Activated CD8-positive, alpha-beta memory T cell treated with anti-CD3 and anti-CD28 coated beads, Interleukin-2, amount 10 ng/mL, durations not matched to agents 7 days and 5 days (primary cell): ENCODE measurements around the gene ERN1. TPM values are rescaled to one million over a fixed set of nuclear protein-coding genes. Genes with fewer than 3 reads are reported as not detected.

Experiments
- ATAC-seq: fragments of 150-1000 bp; cut with Tn5 transposase; one replicate; pipeline ENCODE4 v1.10.0; 2021; ENCODE audit warnings: moderate library complexity
- CTCF ChIA-PET: fragments of 350-600 bp; sonication (Branson Sonifier 250); formaldehyde crosslinking; loops from one replicate; lab custom pipeline; 2021; ENCODE audit warnings: antibody characterized with exemption; lab: Charles Lee
- DNase-seq: peaks from one replicate; pipeline ENCODE4 v3.0.0-alpha.2; 2020
- H3K27ac Mint-ChIP-seq: one replicate; pipeline ENCODE4 v1.8.0; 2021; ENCODE audit warnings: mild to moderate bottlenecking, mixed read lengths
- H3K27me3 Mint-ChIP-seq: one replicate; pipeline ENCODE4 v1.8.0; 2021; ENCODE audit warnings: mixed read lengths
- H3K36me3 Mint-ChIP-seq: one replicate; pipeline ENCODE4 v1.8.0; 2021; ENCODE audit warnings: mild to moderate bottlenecking, mixed read lengths
- H3K4me1 Mint-ChIP-seq: one replicate; pipeline ENCODE4 v1.8.0; 2021; ENCODE audit warnings: mixed read lengths
- H3K4me3 Mint-ChIP-seq: one replicate; pipeline ENCODE4 v1.8.0; 2021; ENCODE audit warnings: mild to moderate bottlenecking, moderate library complexity, mixed read lengths
- H3K9me3 Mint-ChIP-seq: one replicate; pipeline ENCODE4 v1.8.0; 2022; ENCODE audit warnings: low read depth, mixed read lengths
- total RNA-seq, 2 experiments: library from RNA; stranded (reverse); gene quantifications; one replicate each; pipeline ENCODE4 v1.2.3, GENCODE V29; 2021

Gene ERN1
- total RNA-seq, 2 experiments from 2014 or later = 21.7 to 22.9 TPM

DNA sequence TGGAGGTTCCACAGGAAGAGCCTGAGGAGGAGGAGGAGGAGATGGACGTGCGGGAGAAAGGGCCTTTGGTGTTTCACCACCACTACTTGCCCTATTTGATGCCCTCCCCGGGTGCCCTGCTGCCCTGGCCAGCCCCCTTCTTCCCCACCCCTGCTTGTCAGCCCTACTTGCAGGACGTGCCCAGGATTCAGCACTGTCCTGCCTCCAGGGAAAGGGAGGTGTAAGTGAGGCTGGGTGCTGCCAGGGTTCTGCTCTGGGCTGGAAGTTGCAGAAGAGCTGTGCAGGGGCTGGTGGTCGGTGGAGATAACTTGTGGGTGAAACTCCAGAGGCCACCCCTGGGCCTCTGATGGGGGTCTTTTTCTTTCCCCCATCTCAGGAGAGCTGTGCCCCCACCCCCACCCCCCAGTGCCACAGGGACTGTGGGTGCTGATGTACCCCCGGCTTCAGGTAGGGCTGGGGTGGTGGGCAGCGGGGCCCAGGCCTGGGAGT lies 128.8 kb downstream of the ERN1 start:
- Mint-ChIP-seq H3K4me3 (no peak overlapping the region), H3K4me1 (peaks cover 22% of the 10 kb centered on the region), H3K27me3 (peaks cover 2% of the 10 kb centered on the region), H3K36me3 (peaks cover 3% of the 10 kb centered on the region), H3K9me3 (no peaks in the 10 kb centered on the region), H3K27ac (no peak overlapping the region)
- CTCF ChIA-PET = interaction anchor here (0.8 to 1.3 kb wide), 2 partner anchors 9 to 22 kb away, joined by 3 read pairs; no protein-coding TSS in a partner anchor
- DNase-seq (no peak), ATAC-seq (no peak)

DNA sequence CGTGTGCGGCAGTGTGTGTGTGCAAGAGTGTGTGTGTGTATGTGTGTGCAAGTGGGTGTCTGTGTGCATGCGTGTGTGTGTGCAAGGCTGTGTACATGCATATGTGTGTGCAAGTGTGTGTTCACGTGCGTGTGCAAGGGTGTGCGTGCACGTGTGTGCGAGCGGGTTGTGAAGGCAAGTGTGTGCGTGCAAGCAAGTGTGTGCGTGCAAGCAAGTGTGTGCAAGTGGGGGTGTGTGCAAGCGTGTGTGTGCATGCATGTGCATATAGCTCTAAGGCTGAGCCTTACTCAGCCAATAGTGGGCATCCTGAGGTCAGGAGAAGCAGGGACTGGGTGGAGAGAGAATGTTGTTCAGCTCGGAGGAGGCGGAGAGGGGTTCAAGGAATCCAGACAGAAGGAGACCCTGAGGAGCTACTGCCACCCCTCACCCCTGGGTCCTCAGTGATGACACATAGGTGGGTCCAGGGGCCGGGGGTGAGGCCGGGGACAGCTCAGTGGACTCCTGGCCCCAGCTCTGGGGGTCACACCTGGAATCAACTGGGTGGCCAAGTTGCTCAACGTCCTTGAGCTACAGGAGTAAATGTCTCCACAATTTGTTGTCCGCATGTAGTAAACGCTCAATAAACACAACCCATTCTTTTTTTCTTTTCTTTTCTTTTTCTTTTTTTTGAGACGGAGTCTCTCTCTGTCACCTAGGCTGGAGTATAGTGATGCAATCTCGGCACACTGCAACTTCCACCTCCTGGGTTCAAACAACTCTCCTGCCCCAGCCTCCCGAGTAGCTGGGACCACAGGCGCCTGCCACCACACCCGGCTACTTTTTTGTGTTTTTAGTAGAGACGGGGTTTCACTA lies 130.0 kb downstream of the ERN1 start:
- H3K4me3 Mint-ChIP-seq = peak overlapping the region; percentile 87
- ATAC-seq = no peak
- no peak overlapping the region for H3K27ac Mint-ChIP-seq
- peaks cover 22% of the 10 kb centered on the region for H3K4me1 Mint-ChIP-seq
- peaks cover 3% of the 10 kb centered on the region for H3K36me3 Mint-ChIP-seq
- DNase-seq = no peak
- H3K27me3 Mint-ChIP-seq = peaks cover 4% of the 10 kb centered on the region
- CTCF ChIA-PET = interaction anchor here (0.8 to 10.7 kb wide), 5 partner anchors 9 to 134 kb away, joined by 3 to 126 read pairs (median 3); no protein-coding TSS in a partner anchor
- no peaks in the 10 kb centered on the region for H3K9me3 Mint-ChIP-seq

- H3K36me3 Mint-ChIP-seq = peaks cover 3% of the 10 kb centered on the region
- no peaks in the 10 kb centered on the region for H3K9me3 Mint-ChIP-seq
- peak; percentile 15 for ATAC-seq
- peaks cover 4% of the 10 kb centered on the region for H3K27me3 Mint-ChIP-seq
- CTCF ChIA-PET = interaction anchor here (0.7 to 10.7 kb wide), 10 partner anchors 14 to 135 kb away, joined by 3 to 126 read pairs (median 5); partner anchors contain the start of genes GH1 and ICAM2
- H3K4me3 Mint-ChIP-seq = peak overlapping the region; percentile 87
- H3K27ac Mint-ChIP-seq = no peak overlapping the region
- H3K4me1 Mint-ChIP-seq = peaks cover 24% of the 10 kb centered on the region
- peak; percentile 40 for DNase-seq
Observed at GRCh38 chr17:63998721-63999679, 130.9 kb downstream of the ERN1 start.

- peaks cover 1% of the 10 kb centered on the region for H3K36me3 Mint-ChIP-seq
- CTCF ChIA-PET = interaction anchor here (0.7 to 10.7 kb wide), 8 partner anchors 15 to 135 kb away, joined by 3 to 126 read pairs (median 8); partner anchors contain the start of genes GH1 and ICAM2
- H3K9me3 Mint-ChIP-seq = no peaks in the 10 kb centered on the region
- peaks cover 4% of the 10 kb centered on the region for H3K27me3 Mint-ChIP-seq
- ATAC-seq (peak; percentile 84), DNase-seq (peak; percentile 86)
- peak within 1 kb of the TSS; percentile 87 for H3K4me3 Mint-ChIP-seq
- H3K4me1 Mint-ChIP-seq = peaks cover 32% of the 10 kb centered on the region
- peak within 1 kb of the TSS; percentile 33 for H3K27ac Mint-ChIP-seq
Observed at GRCh38 chr17:63998050-63998720, 131.8 kb downstream of the ERN1 start, which contains the start of gene PRR29. Gene PRR29 (plus strand): TSS chr17:63998351. CDS start chr17:63998365, 14 bp downstream.

DNA sequence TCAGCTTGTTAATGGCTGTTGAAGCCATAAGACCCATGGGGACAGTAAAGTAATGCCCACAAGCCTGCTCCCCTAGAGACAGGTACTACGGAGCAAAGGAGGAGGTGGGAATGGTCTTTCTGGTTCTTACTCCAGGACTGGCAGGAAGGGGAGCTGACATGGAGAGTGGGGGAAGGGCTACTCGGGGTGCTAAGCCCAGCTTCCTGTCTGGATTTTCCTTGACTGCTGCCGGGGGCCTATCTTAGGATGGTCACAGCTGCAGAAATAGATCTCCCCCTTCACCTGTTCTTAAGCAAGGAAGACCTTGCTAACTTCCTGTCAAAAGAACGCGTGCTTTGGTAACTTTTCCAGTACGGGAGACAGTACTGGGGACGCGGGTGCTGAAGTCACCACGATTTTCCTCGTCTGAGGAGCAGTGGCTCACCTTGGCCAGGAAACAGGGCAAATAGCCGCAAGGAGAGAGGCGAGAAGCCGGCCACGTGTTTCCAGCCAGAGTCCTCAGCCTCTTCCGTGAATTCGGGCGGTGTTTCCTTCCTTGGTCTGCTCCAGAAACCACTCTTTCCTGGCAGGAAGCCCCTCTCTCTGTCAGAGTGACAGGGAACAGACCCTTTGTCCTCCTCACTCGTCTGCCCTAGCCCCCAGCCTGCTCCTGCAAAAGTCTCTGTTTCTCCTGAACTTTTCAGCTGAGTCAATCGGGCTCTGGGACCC lies 132.4 kb downstream of the ERN1 start:
- Mint-ChIP-seq H3K27ac (peak overlapping the region; percentile 33), H3K4me3 (peak overlapping the region; percentile 87), H3K9me3 (no peaks in the 10 kb centered on the region), H3K36me3 (peaks cover 1% of the 10 kb centered on the region), H3K27me3 (peaks cover 6% of the 10 kb centered on the region), H3K4me1 (peaks cover 36% of the 10 kb centered on the region)
- ATAC-seq (no peak), DNase-seq (no peak)
- CTCF ChIA-PET = interaction anchor here (1.0 to 10.7 kb wide), 7 partner anchors 15 to 136 kb away, joined by 3 to 126 read pairs (median 8); partner anchors contain the start of genes GH1 and ICAM2

- H3K9me3 Mint-ChIP-seq = no peaks in the 10 kb centered on the region
- no peak overlapping the region for H3K27ac Mint-ChIP-seq
- peaks cover 1% of the 10 kb centered on the region for H3K36me3 Mint-ChIP-seq
- peaks cover 11% of the 10 kb centered on the region for H3K27me3 Mint-ChIP-seq
- DNase-seq (no peak), ATAC-seq (no peak)
- H3K4me3 Mint-ChIP-seq = no peak overlapping the region
- peaks cover 43% of the 10 kb centered on the region for H3K4me1 Mint-ChIP-seq
- CTCF ChIA-PET = interaction anchor here (0.6 to 10.7 kb wide), 4 partner anchors 24 to 136 kb away, joined by 3 to 126 read pairs (median 8); partner anchors contain the start of gene ICAM2
Observed at GRCh38 chr17:63996430-63997182, 133.3 kb downstream of the ERN1 start.

DNA sequence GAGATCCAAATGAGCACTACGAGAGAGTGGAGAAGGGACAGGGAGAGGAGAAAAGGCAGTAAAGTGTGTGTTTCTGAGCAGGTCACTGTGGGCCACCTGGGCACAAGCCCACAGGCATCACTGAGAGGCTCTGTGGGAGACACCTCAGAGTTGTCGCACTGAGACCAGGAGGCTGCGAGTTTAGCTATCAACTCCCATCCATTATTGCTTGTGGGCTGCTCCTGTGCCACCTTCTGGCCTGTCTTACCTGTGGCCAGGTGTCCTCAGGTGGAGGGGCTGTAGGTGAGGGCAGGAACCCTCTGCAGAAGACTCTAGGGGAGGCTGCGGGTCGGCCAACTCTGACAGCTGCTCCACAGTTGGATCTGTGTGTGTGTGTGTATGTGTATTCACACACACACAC lies 134.3 kb downstream of the ERN1 start:
- Mint-ChIP-seq H3K36me3 (peaks cover 1% of the 10 kb centered on the region), H3K9me3 (no peaks in the 10 kb centered on the region), H3K4me1 (peaks cover 51% of the 10 kb centered on the region), H3K4me3 (no peak overlapping the region), H3K27me3 (peaks cover 14% of the 10 kb centered on the region), H3K27ac (no peak overlapping the region)
- ATAC-seq (no peak), DNase-seq (no peak)
- CTCF ChIA-PET = interaction anchor here (0.9 to 10.7 kb wide), 3 partner anchors 21 to 77 kb away, joined by 3 to 126 read pairs (median 20); partner anchors contain the start of gene GH1

- ATAC-seq = peak; percentile 24
- CTCF ChIA-PET = interaction anchor here (0.9 to 10.7 kb wide), 15 partner anchors 8 to 140 kb away, joined by 3 to 126 read pairs (median 5); partner anchors contain the start of genes CD79B, GH1 and ICAM2
Observed at GRCh38 chr17:63993368-63993985, 136.5 kb downstream of the ERN1 start.

GRCh38 chr17:63991611-63992010 lies 138.3 kb downstream of the ERN1 start:
- Mint-ChIP-seq H3K4me1 (peaks cover 38% of the 10 kb centered on the region), H3K36me3 (peaks cover 1% of the 10 kb centered on the region), H3K9me3 (no peaks in the 10 kb centered on the region), H3K27me3 (peaks cover 11% of the 10 kb centered on the region), H3K4me3 (no peak overlapping the region), H3K27ac (no peak overlapping the region)
- CTCF ChIA-PET = interaction anchor here (0.9 to 10.7 kb wide), 8 partner anchors 12 to 80 kb away, joined by 3 to 126 read pairs (median 7); partner anchors contain the start of gene GH1
- DNase-seq = no peak
- no peak for ATAC-seq

More at GRCh38 chr17:63993368-63993985, 136.5 kb downstream of the ERN1 start:
- peaks cover 1% of the 10 kb centered on the region for H3K36me3 Mint-ChIP-seq
- no peak overlapping the region for H3K4me3 Mint-ChIP-seq
- H3K27ac Mint-ChIP-seq = peak overlapping the region; percentile 66
- H3K4me1 Mint-ChIP-seq = peaks cover 49% of the 10 kb centered on the region
- H3K9me3 Mint-ChIP-seq = no peaks in the 10 kb centered on the region
- DNase-seq = peak; percentile 56
- H3K27me3 Mint-ChIP-seq = peaks cover 14% of the 10 kb centered on the region

DNA sequence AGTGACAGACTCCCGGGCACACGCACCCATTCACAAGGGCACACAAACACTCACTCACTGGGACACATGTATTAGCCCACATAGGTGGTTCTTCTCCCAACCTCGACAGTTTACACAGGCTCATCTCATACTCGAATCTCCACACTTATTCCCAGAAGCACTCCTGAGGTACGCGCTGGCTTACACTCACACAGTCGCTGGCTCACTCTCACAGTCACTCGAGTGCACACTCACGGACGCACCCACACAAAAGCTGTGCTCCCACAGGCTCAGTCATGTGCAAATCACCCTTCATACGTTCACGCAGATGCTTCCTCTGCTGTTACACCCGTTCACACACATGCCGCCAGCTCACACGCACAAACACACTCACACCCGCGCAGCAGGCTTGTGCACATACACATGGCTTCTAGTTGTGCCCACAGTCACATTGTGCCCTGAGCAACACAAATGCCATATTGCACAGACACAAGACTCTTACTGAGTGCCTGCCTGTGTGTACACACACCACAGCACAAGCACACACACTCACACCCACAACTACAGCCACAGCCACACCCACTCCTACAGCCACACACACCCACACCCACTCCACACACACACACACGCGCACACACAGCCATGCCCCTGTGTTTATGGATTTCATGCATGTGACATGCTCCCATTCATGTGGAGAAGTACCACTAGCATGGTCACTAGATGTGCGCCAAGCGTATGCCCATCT lies 140.2 kb downstream of the ERN1 start:
- Mint-ChIP-seq H3K27ac (no peak overlapping the region), H3K4me1 (peaks cover 51% of the 10 kb centered on the region), H3K27me3 (peaks cover 10% of the 10 kb centered on the region), H3K9me3 (no peaks in the 10 kb centered on the region), H3K4me3 (no peak overlapping the region), H3K36me3 (no peaks in the 10 kb centered on the region)
- DNase-seq (no peak), ATAC-seq (no peak)
- CTCF ChIA-PET = interaction anchor here (0.8 to 10.7 kb wide), 23 partner anchors 14 to 156 kb away, joined by 3 to 126 read pairs (median 6); partner anchors contain the start of genes CD79B, CSHL1, GH1 and ICAM2
